HEK293T (cell line): ENCODE results near the gene TFIP11.

ENCODE experiments used
- CTCF ChIA-PET: fragments of 350-600 bp; formaldehyde crosslinking; extraction: SDS; loops from one replicate; lab custom pipeline; 2021; ENCODE audit warnings: antibody characterized with exemption, inconsistent platforms; lab: Yijun Ruan, JAX
- POLR2A ChIA-PET: fragments of 350-600 bp; formaldehyde crosslinking; extraction: SDS; loops from one replicate; lab custom pipeline; 2020; ENCODE audit warnings: antibody characterized with exemption, inconsistent platforms; lab: Yijun Ruan, JAX
- DNase-seq: peaks from one replicate; pipeline ENCODE4 v3.0.0; 2012; ENCODE audit warnings: mixed read lengths; ENCODE audit errors: extremely low spot score
- ARNT ChIP-seq: fragments of 450-650 bp; IDR thresholded peaks from 2 replicates; pipeline ENCODE4 v1.6.1; 2017; ENCODE audit warnings: mild to moderate bottlenecking
- BHLHE40 ChIP-seq: fragments of 450-650 bp; IDR thresholded peaks from 2 replicates; pipeline ENCODE4 v1.6.1; 2016; ENCODE audit warnings: mild to moderate bottlenecking, moderate library complexity, borderline replicate concordance
- CTBP1 ChIP-seq: fragments of 450-650 bp; IDR thresholded peaks from 2 replicates; pipeline ENCODE4 v1.6.1; 2016; ENCODE audit warnings: borderline replicate concordance
- ELF4 ChIP-seq: fragments of 450-650 bp; IDR thresholded peaks from 2 replicates; pipeline ENCODE4 v1.6.1; 2017; ENCODE audit warnings: antibody characterized with exemption
- FOXA1 ChIP-seq: fragments of 450-650 bp; IDR thresholded peaks from 2 replicates; pipeline ENCODE4 v1.6.1; 2016; ENCODE audit warnings: mild to moderate bottlenecking
- FOXK2 ChIP-seq: fragments of 450-650 bp; IDR thresholded peaks from 2 replicates; pipeline ENCODE4 v1.6.1; 2016; ENCODE audit warnings: mild to moderate bottlenecking
- FOXM1 ChIP-seq: fragments of 450-650 bp; IDR thresholded peaks from 2 replicates; pipeline ENCODE4 v1.6.1; 2017; ENCODE audit warnings: mild to moderate bottlenecking, borderline replicate concordance
- HDGF ChIP-seq: fragments of 450-650 bp; IDR thresholded peaks from 2 replicates; pipeline ENCODE4 v1.6.1; 2017; ENCODE audit warnings: antibody characterized with exemption, borderline replicate concordance
- L3MBTL2 ChIP-seq: fragments of 450-650 bp; conservative IDR thresholded peaks from 2 replicates; pipeline ENCODE4 v1.6.1; 2016; ENCODE audit warnings: mild to moderate bottlenecking
- LEF1 ChIP-seq: fragments of 450-650 bp; IDR thresholded peaks from 2 replicates; pipeline ENCODE4 v1.6.1; 2017; ENCODE audit warnings: mild to moderate bottlenecking, borderline replicate concordance
- NFRKB ChIP-seq: fragments of 450-650 bp; IDR thresholded peaks from 2 replicates; pipeline ENCODE4 v1.6.1; 2016; ENCODE audit warnings: mild to moderate bottlenecking, moderate library complexity
- SP1 ChIP-seq: fragments of 450-650 bp; IDR thresholded peaks from 2 replicates; pipeline ENCODE4 v1.6.1; 2017
- SUZ12 ChIP-seq: fragments of 450-650 bp; IDR thresholded peaks from 2 replicates; pipeline ENCODE4 v1.6.1; 2016; ENCODE audit warnings: mild to moderate bottlenecking
- TARDBP ChIP-seq: fragments of 450-650 bp; IDR thresholded peaks from 2 replicates; pipeline ENCODE4 v1.6.1; 2016
- ZNF384 ChIP-seq: fragments of 450-650 bp; IDR thresholded peaks from 2 replicates; pipeline ENCODE4 v1.6.1; 2016
- TF ChIP-seq, protein P1 (sequence below): fragments of 450-650 bp; IDR thresholded peaks from 2 replicates; pipeline ENCODE4 v1.6.1; 2016

Gene TFIP11

DNA sequence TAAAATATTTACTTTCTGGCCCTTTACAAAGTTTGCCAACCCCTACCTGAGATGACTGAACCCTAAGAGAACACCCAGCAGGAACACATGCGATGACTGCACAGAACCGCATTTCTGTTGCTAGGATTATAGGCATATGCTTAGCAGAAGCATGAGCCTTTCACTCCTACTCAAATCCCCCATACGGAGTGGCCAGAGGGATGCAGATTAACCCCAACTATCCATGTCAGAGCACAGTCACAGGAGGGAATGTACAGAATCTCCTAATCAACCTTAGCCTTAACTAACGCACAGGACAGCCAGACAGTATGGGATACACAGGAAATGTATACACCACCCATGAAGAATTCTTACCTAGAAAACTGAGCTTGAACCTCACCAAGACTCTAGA, 34.9 kb downstream of the TFIP11 start:
- DNase-seq: no peak
- CTCF ChIA-PET: no interaction called here
- TF ChIP-seq SUZ12 (no peak), NFRKB (no peak), L3MBTL2 (no peak), TARDBP (no peak), FOXA1 (no peak), SP1 (no peak), CTBP1 (no peak), BHLHE40 (no peak), FOXM1 (no peak), ZNF384 (no peak), ELF4 (no peak), ARNT (no peak), HDGF (no peak), LEF1 (no peak), FOXK2 (no peak)
- TF ChIP-seq, protein P1, sequence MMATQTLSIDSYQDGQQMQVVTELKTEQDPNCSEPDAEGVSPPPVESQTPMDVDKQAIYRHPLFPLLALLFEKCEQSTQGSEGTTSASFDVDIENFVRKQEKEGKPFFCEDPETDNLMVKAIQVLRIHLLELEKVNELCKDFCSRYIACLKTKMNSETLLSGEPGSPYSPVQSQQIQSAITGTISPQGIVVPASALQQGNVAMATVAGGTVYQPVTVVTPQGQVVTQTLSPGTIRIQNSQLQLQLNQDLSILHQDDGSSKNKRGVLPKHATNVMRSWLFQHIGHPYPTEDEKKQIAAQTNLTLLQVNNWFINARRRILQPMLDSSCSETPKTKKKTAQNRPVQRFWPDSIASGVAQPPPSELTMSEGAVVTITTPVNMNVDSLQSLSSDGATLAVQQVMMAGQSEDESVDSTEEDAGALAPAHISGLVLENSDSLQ: no peak
- POLR2A ChIA-PET: no interaction called here

DNA sequence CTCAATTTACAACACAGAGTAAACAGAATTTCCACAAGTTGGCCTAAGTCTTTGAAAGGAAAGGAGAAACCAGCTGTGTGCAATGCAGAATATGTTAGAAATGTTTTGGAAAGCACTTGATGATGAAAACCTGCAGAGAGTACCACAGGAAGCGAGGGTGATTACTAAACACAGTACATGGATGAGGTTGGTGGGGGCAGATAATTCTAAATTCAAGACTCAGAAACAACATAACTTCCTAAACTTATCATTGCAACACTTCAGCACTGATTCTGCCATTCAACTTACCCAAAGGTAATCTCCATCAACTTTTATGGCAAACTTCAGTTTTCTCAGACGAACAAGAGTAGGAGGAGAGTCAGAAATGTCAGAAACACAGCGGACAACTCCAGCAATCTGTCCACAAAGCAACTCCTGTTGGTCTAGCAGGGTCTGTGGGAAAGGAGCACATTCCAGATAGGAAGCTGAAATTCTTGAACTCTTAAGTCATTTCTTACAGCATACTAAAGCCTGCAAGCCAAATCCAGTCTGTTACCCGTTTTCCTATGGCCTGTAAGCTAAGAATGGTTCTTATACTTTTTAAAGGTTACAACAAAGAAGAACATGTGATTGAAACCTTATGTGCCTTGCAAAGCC, 35.5 kb downstream of the TFIP11 start:
- DNase-seq: no peak
- TF ChIP-seq ELF4: no peak
- TF ChIP-seq ARNT: no peak
- no peak for TF ChIP-seq BHLHE40
- TF ChIP-seq FOXM1: no peak
- no peak for TF ChIP-seq SUZ12
- TF ChIP-seq NFRKB: no peak
- no peak for TF ChIP-seq ZNF384
- TF ChIP-seq CTBP1: no peak
- no peak for TF ChIP-seq TARDBP
- TF ChIP-seq, protein P1: no peak
- TF ChIP-seq FOXA1: no peak
- TF ChIP-seq FOXK2: no peak
- TF ChIP-seq SP1: no peak
- TF ChIP-seq L3MBTL2: no peak
- TF ChIP-seq HDGF: no peak
- TF ChIP-seq LEF1: no peak
- ChIA-PET POLR2A (no interaction called here), CTCF (no interaction called here)

DNA sequence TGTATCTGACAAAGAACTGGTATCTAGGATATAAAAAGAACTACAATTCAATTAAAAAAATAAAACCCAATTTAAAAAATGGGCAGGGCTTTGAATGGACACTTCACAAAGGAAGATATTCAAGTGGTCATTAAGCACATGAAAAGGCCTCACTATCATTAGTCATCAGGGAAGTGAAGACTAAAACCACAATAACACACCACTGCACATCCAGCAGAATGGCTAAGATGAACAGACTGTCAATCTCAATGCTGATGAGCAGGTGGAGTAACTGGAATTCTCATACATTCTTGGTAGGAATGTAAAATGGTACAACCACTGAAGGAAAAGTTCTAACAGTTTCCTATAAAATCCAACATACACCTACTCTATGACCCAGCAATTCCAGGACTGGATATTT, 37.6 kb downstream of the TFIP11 start:
- ChIA-PET CTCF (interaction anchor here (0.9 kb wide), 1 partner anchor 14 kb away, joined by 4 read pairs; no protein-coding TSS in a partner anchor), POLR2A (no interaction called here)
- no peak for DNase-seq
- no peak for TF ChIP-seq FOXA1
- no peak for TF ChIP-seq BHLHE40
- no peak for TF ChIP-seq NFRKB
- TF ChIP-seq FOXM1: no peak
- no peak for TF ChIP-seq SP1
- TF ChIP-seq CTBP1: no peak
- no peak for TF ChIP-seq SUZ12
- no peak for TF ChIP-seq FOXK2
- TF ChIP-seq TARDBP: no peak
- TF ChIP-seq, protein P1: no peak
- no peak for TF ChIP-seq ELF4
- TF ChIP-seq L3MBTL2: no peak
- no peak for TF ChIP-seq HDGF
- TF ChIP-seq ARNT: no peak
- no peak for TF ChIP-seq ZNF384
- TF ChIP-seq LEF1: no peak

DNA sequence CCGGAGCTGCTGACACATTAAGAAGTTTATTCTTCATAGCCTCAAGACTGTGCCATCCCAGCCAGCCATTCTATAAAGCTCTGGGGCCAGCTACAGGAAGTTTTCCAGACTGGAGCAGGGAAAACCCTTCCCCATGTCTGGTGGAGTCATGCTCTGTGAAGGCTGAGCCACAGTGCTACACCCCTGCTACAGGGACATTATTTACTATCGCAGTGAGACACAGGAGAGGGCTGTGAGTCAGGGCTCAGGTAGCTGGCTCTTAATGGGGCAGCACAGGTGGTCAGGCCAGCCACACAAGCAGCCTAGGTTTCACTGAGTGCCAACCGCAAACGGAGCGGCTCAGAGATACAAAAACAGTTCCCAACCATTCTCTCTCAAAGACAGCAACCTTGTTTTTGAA, 40.8 kb downstream of the TFIP11 start:
- CTCF ChIA-PET: no interaction called here
- no peak for TF ChIP-seq FOXA1
- no peak for TF ChIP-seq ELF4
- no peak for TF ChIP-seq NFRKB
- no peak for TF ChIP-seq ZNF384
- TF ChIP-seq L3MBTL2: no peak
- no peak for TF ChIP-seq FOXM1
- no peak for TF ChIP-seq TARDBP
- TF ChIP-seq, protein P1: no peak
- TF ChIP-seq CTBP1: no peak
- TF ChIP-seq SP1: no peak
- TF ChIP-seq SUZ12: no peak
- no peak for TF ChIP-seq HDGF
- TF ChIP-seq FOXK2: no peak
- no peak for TF ChIP-seq LEF1
- TF ChIP-seq ARNT: no peak
- no peak for TF ChIP-seq BHLHE40
- POLR2A ChIA-PET: interaction anchor here (0.6 to 2.8 kb wide), 2 partner anchors 12 to 37 kb away, joined by 3 to 7 read pairs; partner anchors contain the start of genes HPS4 and SRRD
- DNase-seq: no peak

DNA sequence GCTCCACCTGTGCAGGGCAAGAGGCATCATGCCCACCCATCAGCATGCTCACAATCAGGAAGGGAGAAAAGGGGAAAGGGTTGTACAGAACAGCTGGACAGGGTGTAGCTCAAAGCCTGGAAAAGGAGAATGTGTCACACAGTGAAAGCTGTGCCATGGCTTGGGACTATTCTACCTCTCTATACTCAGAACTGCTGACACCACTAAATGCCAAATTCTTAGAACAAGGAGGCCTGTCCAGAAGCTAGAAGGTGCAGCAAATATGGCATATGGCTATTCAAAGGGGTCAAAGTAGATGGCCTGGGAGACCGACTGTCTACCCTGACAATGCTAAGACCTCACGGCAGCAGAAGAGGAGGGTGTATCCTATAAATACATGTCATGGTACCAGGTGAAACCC, 41.5 kb downstream of the TFIP11 start:
- TF ChIP-seq ZNF384: no peak
- TF ChIP-seq FOXA1: no peak
- TF ChIP-seq LEF1: no peak
- no peak for TF ChIP-seq SP1
- TF ChIP-seq TARDBP: no peak
- TF ChIP-seq HDGF: no peak
- TF ChIP-seq ELF4: no peak
- no peak for TF ChIP-seq ARNT
- no peak for TF ChIP-seq FOXK2
- TF ChIP-seq FOXM1: no peak
- no peak for TF ChIP-seq L3MBTL2
- no peak for TF ChIP-seq NFRKB
- no peak for TF ChIP-seq CTBP1
- TF ChIP-seq, protein P1: no peak
- no peak for TF ChIP-seq BHLHE40
- no peak for TF ChIP-seq SUZ12
- DNase-seq: no peak
- POLR2A ChIA-PET: interaction anchor here (2.8 kb wide), 1 partner anchor 13 kb away, joined by 7 read pairs; the partner anchor contains the start of genes HPS4 and SRRD
- CTCF ChIA-PET: no interaction called here
